ENCODE results near the gene ADGRL3.

The ADGRL3 gene

GRCh38 chr4:61785761-61786160, 585.6 kb downstream of the ADGRL3 start:
- H3K4me3 ChIP-seq (ENCODE audit: low read depth, low read length, poor library complexity, severe bottlenecking) = no peak overlapping the region
- H3K36me3 ChIP-seq (ENCODE audit: insufficient read depth, low read length) = no peaks in the 10 kb centered on the region
- no peaks in the 10 kb centered on the region for H3K9me3 ChIP-seq (ENCODE audit: low read length)
- H2AFZ ChIP-seq (ENCODE audit: low read length) = no peak overlapping the region
- no peak overlapping the region for H3K27ac ChIP-seq (ENCODE audit: low read depth, low read length, poor library complexity, severe bottlenecking)
- no peak overlapping the region for H3K9ac ChIP-seq (ENCODE audit: low read length)
- H3K79me2 ChIP-seq (ENCODE audit: insufficient read depth, low read length) = no peaks in the 10 kb centered on the region
- H3K4me2 ChIP-seq (ENCODE audit: low read length) = no peak overlapping the region
- H3K27me3 ChIP-seq (ENCODE audit: insufficient read depth, low read length) = no peaks in the 10 kb centered on the region
- TF ChIP-seq EZH2 (IDR thresholded peaks at IDR 0.05; ENCODE audit: borderline replicate concordance, low read length) (no peak), CTCF (IDR thresholded peaks at IDR 0.05; ENCODE audit: low read length) (no peak)
- no peaks in the 10 kb centered on the region for H3K4me1 ChIP-seq (ENCODE audit: insufficient read depth, low read length, severe bottlenecking)
- no peaks in the 10 kb centered on the region for H4K20me1 ChIP-seq (ENCODE audit: insufficient read depth, low read length)
- H3K9me2 ChIP-seq (ENCODE audit: low read depth, low read length) = no peaks in the 10 kb centered on the region
- H3F3A ChIP-seq (ENCODE audit: insufficient read depth, low read length) = no peaks in the 10 kb centered on the region

GRCh38 chr4:61786211-61786610, 586.1 kb downstream of the ADGRL3 start:
- no peak for TF ChIP-seq EZH2 (IDR thresholded peaks at IDR 0.05; ENCODE audit: borderline replicate concordance, low read length)
- TF ChIP-seq CTCF (IDR thresholded peaks at IDR 0.05; ENCODE audit: low read length) = no peak
- no peaks in the 10 kb centered on the region for H3K9me3 ChIP-seq (ENCODE audit: low read length)
- H4K20me1 ChIP-seq (ENCODE audit: insufficient read depth, low read length) = no peaks in the 10 kb centered on the region
- no peaks in the 10 kb centered on the region for H3K36me3 ChIP-seq (ENCODE audit: insufficient read depth, low read length)
- H3K27me3 ChIP-seq (ENCODE audit: insufficient read depth, low read length) = no peaks in the 10 kb centered on the region
- no peaks in the 10 kb centered on the region for H3K4me1 ChIP-seq (ENCODE audit: insufficient read depth, low read length, severe bottlenecking)
- no peak overlapping the region for H3K9ac ChIP-seq (ENCODE audit: low read length)
- H3K4me2 ChIP-seq (ENCODE audit: low read length) = no peak overlapping the region
- H3K79me2 ChIP-seq (ENCODE audit: insufficient read depth, low read length) = no peaks in the 10 kb centered on the region
- H3K27ac ChIP-seq (ENCODE audit: low read depth, low read length, poor library complexity, severe bottlenecking) = no peak overlapping the region
- no peaks in the 10 kb centered on the region for H3K9me2 ChIP-seq (ENCODE audit: low read depth, low read length)
- H3K4me3 ChIP-seq (ENCODE audit: low read depth, low read length, poor library complexity, severe bottlenecking) = no peak overlapping the region
- H2AFZ ChIP-seq (ENCODE audit: low read length) = no peak overlapping the region
- H3F3A ChIP-seq (ENCODE audit: insufficient read depth, low read length) = no peaks in the 10 kb centered on the region

GRCh38 chr4:61795998-61796397, 595.9 kb downstream of the ADGRL3 start:
- H3K4me1 ChIP-seq (ENCODE audit: insufficient read depth, low read length, severe bottlenecking) = no peaks in the 10 kb centered on the region
- H3K27me3 ChIP-seq (ENCODE audit: insufficient read depth, low read length) = no peaks in the 10 kb centered on the region
- H3K27ac ChIP-seq (ENCODE audit: low read depth, low read length, poor library complexity, severe bottlenecking) = no peak overlapping the region
- H4K20me1 ChIP-seq (ENCODE audit: insufficient read depth, low read length) = no peaks in the 10 kb centered on the region
- H3F3A ChIP-seq (ENCODE audit: insufficient read depth, low read length) = no peaks in the 10 kb centered on the region
- H3K9me2 ChIP-seq (ENCODE audit: low read depth, low read length) = no peaks in the 10 kb centered on the region
- no peak overlapping the region for H3K4me3 ChIP-seq (ENCODE audit: low read depth, low read length, poor library complexity, severe bottlenecking)
- no peak overlapping the region for H2AFZ ChIP-seq (ENCODE audit: low read length)
- no peak overlapping the region for H3K9ac ChIP-seq (ENCODE audit: low read length)
- no peak overlapping the region for H3K4me2 ChIP-seq (ENCODE audit: low read length)
- H3K9me3 ChIP-seq (ENCODE audit: low read length) = no peaks in the 10 kb centered on the region
- H3K79me2 ChIP-seq (ENCODE audit: insufficient read depth, low read length) = no peaks in the 10 kb centered on the region
- TF ChIP-seq CTCF (IDR thresholded peaks at IDR 0.05; ENCODE audit: low read length) = no peak
- TF ChIP-seq EZH2 (IDR thresholded peaks at IDR 0.05; ENCODE audit: borderline replicate concordance, low read length) = no peak
- H3K36me3 ChIP-seq (ENCODE audit: insufficient read depth, low read length) = no peaks in the 10 kb centered on the region

Measured in OCI-LY1 (cell line).